Fibroblast of the conjunctiva (primary cell): Measurements from ENCODE around the gene PHC2.
A peak's percentile ranks its signal among the peaks of the same experiment; 100 is the strongest.

ENCODE experiments used
- DNase-seq: peaks from one replicate; pipeline ENCODE4 v3.0.0-alpha.2; 2010; ENCODE audit warnings: low read depth

The PHC2 gene

DNA sequence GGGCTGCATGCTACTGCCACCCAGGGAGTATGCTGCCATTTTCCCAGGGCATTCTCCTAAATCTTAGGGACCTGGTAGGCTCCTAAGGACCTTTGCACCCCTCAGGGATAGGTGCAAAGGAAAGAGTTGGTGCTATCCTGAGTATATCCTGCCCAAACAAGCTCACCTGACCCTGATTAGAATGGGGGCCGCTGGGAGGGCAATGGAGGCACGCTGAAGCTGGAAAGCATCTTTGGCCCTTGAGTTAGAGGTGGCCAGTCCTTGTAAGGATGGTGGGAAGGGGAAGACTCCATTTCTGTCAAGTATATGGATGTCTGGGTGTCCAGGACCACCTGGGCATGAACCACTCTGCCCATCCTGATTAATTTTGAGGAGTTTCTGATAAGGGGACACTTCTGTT lies 61.1 kb downstream of the PHC2 start:
- no peak for DNase-seq

- DNase-seq = no peak
Measured at GRCh38 chr1:33369081-33369480, 61.8 kb downstream of the PHC2 start.

DNA sequence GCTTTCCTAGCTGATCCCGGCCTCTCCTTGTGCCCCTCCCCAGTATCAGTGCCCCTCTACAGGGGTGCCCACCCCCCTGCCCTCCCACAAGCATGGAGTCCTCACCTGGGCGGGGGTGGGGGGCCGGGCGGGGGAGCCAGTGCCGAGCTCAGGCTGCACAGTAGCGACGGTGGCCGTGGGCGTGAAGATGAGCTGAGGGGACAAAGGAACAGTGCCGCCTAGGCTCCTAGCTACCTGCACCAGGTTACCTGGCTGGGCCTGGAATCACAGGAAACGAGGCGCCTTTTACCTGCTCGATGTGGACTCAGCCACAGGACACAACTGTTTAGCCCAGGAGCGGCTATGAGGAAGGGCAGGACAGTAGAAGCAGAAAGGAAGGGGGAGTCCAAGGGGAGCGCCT lies 62.5 kb downstream of the PHC2 start:
- no peak for DNase-seq

DNA sequence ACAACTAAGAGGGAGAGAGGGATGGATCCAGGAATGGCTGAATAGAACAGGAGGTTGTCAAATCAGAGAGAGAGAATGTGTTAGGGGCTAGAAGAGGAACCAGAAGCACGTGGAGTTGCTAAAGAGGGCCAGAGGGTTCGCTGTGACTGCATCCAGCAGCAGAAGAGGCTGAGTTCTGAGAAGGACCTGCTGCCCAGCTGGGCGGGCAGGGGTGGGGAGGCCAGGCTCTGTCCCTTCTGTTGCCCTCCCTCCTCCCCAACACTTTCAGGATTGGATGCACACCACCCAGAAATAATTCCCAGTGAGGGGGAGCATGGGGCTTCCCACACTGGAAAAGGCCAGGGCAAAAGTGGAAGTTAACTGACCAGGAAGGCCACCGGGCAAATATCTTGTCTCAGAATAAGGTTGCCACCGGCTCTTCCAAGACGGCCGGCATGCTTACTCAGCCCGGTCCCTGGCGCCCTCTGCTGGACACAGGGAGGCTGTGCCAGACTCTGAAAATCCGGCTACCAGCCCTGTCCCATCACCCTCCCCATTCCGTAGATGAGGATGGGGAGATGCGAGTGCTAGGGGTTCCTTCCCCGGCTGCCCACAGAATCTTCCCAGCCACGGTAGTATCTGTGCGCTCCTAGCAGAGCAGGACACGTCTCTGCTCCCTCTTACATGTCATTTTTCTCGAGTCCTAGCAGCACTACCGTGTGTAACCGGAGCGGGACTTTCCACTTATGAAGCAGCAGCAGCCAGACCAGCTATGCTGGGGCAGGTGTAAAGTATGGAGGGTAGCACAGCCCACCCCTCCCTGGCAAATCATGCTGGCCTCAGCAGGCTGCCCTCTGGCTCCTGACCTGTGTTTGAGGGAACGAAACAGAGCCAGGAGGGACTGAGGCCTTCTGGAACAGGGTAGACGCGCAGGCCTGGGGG lies 63.1 kb downstream of the PHC2 start:
- DNase-seq = peak; percentile 75

DNA sequence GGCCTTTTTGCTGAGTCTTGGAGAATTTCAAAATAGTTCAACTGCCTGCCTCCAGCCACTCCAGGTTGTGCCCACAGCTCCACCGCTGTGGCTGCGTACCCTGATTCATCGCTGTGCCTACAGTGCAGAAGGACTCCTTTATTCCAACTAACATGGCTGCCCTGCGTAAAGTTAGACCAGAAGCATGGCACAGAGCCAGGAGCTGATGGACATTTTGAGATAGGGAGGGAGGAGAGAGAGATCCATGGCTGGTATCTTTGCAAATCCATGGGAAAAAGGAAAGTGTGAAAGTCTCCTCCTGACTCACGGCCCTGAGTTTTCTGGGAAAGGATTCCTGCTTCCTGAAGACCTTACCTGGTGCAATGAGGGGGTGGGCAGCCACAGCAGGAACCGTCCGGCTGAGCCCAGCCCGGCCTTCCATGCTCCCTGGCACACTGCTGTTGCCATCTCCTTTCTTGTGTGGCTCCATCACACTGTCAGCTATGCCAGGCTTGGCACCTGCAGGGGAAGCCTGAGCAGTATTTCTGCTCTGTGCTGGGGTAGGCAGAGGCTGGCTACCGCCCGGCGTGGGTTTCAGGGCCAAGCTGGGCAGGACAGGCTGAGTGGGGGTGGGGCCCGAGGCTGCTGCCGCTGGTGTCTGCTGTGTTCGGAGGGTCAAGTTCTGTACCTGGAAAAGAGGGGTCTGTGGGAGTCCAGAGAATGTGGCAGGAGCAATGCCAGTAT lies 64.0 kb downstream of the PHC2 start:
- DNase-seq = no peak

DNA sequence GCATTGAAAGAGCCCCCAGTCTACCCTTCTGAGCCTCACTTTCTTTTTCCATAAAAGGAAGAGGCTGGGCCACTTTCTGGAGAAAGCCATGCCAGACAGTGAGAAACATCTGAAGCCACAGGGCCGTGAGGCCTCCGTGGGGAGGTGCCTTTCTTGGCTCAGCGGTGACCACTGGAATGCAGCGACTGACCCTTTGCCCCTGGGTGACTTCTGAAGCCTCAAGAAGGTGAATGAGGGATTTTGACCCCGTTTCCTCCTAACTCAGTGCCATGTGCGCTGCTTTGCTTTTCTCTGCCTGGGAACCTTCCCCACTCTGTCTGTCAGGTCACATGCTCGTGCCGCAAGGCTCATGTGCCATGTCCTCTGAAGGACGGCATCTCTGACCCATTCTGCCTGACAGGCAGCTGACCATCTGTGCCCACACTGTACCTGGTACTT lies 65.3 kb downstream of the PHC2 start:
- no peak for DNase-seq

GRCh38 chr1:33364565-33364918 lies 66.4 kb downstream of the PHC2 start:
- DNase-seq = no peak

GRCh38 chr1:33363470-33363861 lies 67.4 kb downstream of the PHC2 start:
- no peak for DNase-seq

GRCh38 chr1:33363021-33363420 lies 67.9 kb downstream of the PHC2 start:
- no peak for DNase-seq

GRCh38 chr1:33361532-33362235 lies 69.2 kb downstream of the PHC2 start:
- DNase-seq = no peak

DNA sequence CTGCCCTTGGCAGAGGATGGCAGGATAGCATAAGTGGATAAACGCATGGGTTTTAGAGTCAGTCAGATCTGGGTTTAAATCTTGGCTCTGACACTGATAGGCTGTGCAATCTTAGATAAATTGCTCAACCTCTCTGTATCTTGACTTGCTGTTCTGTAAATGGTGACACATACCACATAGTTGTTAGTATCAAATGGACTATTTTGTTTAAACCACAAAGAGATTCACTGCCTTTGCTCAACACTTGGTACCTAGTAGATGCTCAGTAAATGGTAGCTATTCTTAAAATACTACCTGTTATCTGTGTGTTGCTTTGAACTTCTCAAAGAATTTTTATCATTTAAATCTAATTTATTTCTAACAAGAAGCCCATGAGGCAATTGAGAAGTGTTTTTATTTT lies 70.5 kb downstream of the PHC2 start:
- no peak for DNase-seq

- no peak for DNase-seq
Measured at GRCh38 chr1:33359931-33360330, 71.0 kb downstream of the PHC2 start.

- DNase-seq = no peak
Measured at GRCh38 chr1:33358795-33359503, 71.9 kb downstream of the PHC2 start.

- no peak for DNase-seq
Measured at GRCh38 chr1:33358114-33358794, 72.6 kb downstream of the PHC2 start.

DNA sequence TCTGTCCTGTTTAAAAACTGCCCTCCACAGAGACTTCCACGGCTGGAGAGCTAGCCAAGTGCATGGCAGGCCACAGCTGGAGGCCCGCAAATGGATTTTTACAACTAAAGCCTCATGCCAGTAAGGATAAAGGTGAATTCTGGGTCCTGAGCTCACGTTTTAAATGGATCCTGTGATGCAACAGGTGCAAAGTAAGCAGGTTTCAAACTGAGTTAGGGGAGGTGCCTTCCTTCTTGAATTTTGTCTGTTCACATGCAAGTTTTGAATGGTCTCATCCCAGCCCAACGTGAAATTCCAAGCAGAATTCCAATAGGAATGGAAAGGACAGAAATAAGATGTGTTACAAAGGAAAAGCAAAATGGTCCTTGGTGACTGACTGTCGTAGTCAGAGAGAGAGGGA lies 73.8 kb downstream of the PHC2 start:
- no peak for DNase-seq

DNA sequence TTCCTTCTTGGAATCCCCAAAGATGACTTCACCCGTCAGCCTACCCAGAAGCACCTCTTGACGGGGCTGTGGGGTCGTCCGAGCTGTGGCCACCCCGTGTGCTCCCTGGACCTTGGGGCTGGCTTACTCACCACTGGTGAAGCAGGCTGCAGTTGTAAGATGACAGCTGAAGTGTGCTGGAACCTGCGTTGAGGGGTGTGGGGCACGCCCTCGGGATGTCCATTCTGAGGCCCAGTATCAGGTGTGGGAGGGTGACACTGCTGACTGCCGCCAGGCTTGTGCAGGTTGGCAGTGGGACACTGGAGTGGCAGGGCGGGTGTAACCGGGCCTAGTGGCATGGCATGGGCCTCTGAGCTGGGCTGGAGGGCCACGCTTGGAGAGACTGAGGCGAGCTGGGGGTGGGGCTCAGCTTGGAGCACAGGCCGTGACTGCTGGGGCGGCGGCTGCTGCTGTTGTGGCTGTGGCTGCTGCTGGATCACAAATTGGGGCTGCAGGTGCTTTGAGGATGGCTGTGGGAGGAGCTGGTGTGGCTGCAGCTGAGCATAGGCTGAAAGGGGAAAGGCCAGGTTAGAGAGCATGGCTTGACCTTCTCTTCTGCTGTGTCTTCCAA lies 76.1 kb downstream of the PHC2 start:
- no peak for DNase-seq

- no peak for DNase-seq
Measured at GRCh38 chr1:33353531-33353930, 77.4 kb downstream of the PHC2 start.

DNA sequence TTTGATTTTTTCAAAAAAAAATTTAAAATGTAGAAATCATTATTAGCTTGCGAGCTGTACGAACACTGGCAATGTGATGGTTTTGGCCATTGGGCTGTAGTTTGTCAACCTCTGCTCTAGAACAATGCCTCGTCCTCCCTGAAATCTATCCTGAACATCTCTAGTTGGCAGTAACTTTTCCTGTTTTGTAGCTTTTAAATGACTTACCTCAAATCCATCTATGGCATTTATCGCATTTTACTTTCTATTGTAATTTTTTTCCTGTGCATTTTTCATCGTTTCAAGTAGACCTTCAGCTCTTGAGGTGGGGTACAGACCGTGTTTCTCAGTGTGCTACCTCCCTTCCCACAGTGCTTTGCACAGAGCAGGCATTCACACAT lies 79.6 kb downstream of the PHC2 start:
- DNase-seq = no peak

DNA sequence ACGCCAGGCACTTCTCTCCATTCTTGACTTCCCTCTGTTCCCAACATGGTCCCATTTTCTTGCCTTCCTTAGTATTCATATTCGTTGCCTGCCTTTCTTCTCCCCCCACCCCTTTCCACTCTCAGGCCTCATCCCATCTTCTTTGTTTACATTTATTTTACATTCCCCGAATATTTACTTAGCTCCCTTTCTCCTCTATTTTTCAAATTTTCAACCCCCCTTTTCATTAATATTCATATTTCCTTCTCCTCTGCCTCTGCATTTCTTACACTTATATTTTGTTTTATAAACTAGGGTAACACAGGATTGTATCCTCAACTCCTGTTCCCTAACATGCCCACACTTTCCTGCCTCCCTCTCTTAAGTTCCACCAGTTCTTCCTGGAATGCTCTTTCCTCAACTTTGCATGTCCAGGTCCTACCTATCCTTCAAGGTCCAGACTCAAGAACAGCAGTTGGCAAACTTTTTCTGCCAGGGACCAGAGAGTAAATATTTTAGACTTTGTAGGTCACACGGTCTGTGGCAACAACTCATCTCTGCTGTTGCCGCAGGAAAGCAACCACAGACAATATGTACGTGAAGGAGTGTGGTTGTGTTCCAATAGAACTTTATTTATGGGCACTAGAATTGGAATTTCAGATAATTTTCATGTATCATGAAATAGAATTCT lies 80.1 kb downstream of the PHC2 start:
- DNase-seq = no peak

- DNase-seq = peak; percentile 62
Measured at GRCh38 chr1:33349778-33350610, 80.9 kb downstream of the PHC2 start.
